SU-DHL-6 (cell line): Measurements from ENCODE around the gene CYP4F11.

Source experiments
- H2AFZ ChIP-seq: fragments of 200-600 bp; sonication (generic); 2 replicates; pipeline ENCODE4 v1.6.1; 2014; ENCODE audit warnings: low read depth, mild to moderate bottlenecking, moderate library complexity, mixed read lengths, antibody characterized with exemption, low read length; ENCODE audit not compliant: severe bottlenecking
- H3F3A ChIP-seq: fragments of 200-600 bp; shearing (Covaris generic); 2 replicates; pipeline ENCODE4 v1.6.0; 2016; ENCODE audit warnings: antibody characterized with exemption, mild to moderate bottlenecking; ENCODE audit not compliant: insufficient read depth
- H3K27ac ChIP-seq: fragments of 200-600 bp; sonication (generic); 2 replicates; pipeline ENCODE4 v1.5.1; 2016; ENCODE audit warnings: low read depth, mild to moderate bottlenecking, low read length, moderate library complexity, mixed read lengths
- H3K27me3 ChIP-seq: fragments of 200-600 bp; sonication (generic), shearing (Covaris generic); 2 replicates; pipeline ENCODE4 v1.6.0; 2014; ENCODE audit warnings: mild to moderate bottlenecking, low read length
- H3K36me3 ChIP-seq: fragments of 200-600 bp; sonication (generic); 2 replicates; pipeline ENCODE4 v1.6.1; 2014; ENCODE audit warnings: mild to moderate bottlenecking, low read length, mixed read lengths
- H3K4me2 ChIP-seq: fragments of 300-600, 200-600 bp; shearing (Covaris generic), sonication (generic); 2 replicates; pipeline ENCODE4 v1.6.0; 2014; ENCODE audit warnings: low read length, low read depth, mild to moderate bottlenecking; ENCODE audit not compliant: poor library complexity, severe bottlenecking
- H3K4me3 ChIP-seq: fragments of 200-600 bp; sonication (generic); 2 replicates; pipeline ENCODE4 v1.5.1; 2014; ENCODE audit warnings: antibody characterized with exemption, low read length, mild to moderate bottlenecking, mixed read lengths; ENCODE audit not compliant: insufficient read depth, poor library complexity, severe bottlenecking
- H3K79me2 ChIP-seq: fragments of 200-600 bp; sonication (generic); 2 replicates; pipeline ENCODE4 v1.6.1; 2014; ENCODE audit warnings: mild to moderate bottlenecking, low read length, moderate library complexity; ENCODE audit not compliant: insufficient read depth
- H3K9ac ChIP-seq: fragments of 200-600 bp; sonication (generic); 2 replicates; pipeline ENCODE4 v1.7.0; 2014; ENCODE audit warnings: mild to moderate bottlenecking, low read length
- H3K9me2 ChIP-seq: fragments of 200-600 bp; sonication (generic); replicated peaks from 2 replicates; pipeline ENCODE4 v1.6.1; 2014; ENCODE audit warnings: low read length; ENCODE audit not compliant: insufficient read depth
- H3K9me3 ChIP-seq: fragments of 200-600 bp; sonication (generic); 2 replicates; pipeline ENCODE4 v1.6.1; 2014; ENCODE audit warnings: low read length, mixed read lengths; ENCODE audit not compliant: insufficient read depth
- H4K20me1 ChIP-seq: fragments of 200-600 bp; sonication (generic); 2 replicates; pipeline ENCODE4 v1.6.1; 2014; ENCODE audit warnings: low read depth, mild to moderate bottlenecking, antibody characterized with exemption, low read length, moderate library complexity, mixed read lengths
- CTCF ChIP-seq: fragments of 200-600 bp; sonication (generic); IDR thresholded peaks from one replicate; pipeline ENCODE4 v1.5.1; 2017; ENCODE audit warnings: antibody characterized with exemption, mild to moderate bottlenecking, low read length, moderate library complexity; ENCODE audit not compliant: insufficient read depth, poor library complexity, severe bottlenecking
- EZH2phosphoT487 ChIP-seq: fragments of 200-600 bp; sonication (generic), shearing (Covaris generic); conservative IDR thresholded peaks from 2 replicates; pipeline ENCODE4 v1.6.1; 2018; ENCODE audit warnings: mild to moderate bottlenecking, antibody characterized with exemption, low read length, moderate library complexity, mixed read lengths

The CYP4F11 gene

DNA sequence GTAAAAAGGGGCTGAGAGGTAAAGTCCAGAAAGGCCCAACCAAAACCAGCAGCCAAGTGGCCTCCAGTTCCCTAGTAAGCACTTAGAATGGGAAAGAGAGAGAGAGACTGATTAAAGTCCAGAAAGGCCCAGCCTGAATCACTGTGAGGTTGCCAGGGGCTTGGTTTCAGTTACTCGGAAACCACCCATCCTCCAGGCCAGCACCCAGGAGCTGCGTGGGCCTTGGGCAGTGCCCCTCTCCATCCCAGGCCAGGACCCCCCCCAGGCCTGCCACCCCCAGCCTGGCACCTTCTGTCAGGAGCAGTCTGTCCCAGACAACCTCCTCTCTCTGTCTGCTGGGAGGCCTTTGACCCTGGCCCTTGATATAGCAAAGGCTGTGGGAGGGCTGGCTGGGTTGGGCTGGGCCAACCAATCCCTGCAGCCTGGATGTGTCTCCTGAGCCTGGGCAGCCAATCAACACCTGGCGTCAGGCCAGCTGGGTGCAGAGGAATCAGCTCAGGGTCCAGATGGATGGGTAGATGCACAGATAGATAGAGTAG, 36.5 kb downstream of the CYP4F11 start, which contains the start of gene CYP4F2:
Gene CYP4F2 (minus strand): TSS at position 337 of the 539 bp plus-strand sequence. CDS start 463 bp downstream, outside the sequence.
- Histone ChIP-seq H2AFZ (no peak within 1 kb of the TSS), H3K36me3 (no peaks in the 10 kb centered on the region), H3K9ac (no peak within 1 kb of the TSS), H3K4me2 (no peak within 1 kb of the TSS), H3K27me3 (no peaks in the 10 kb centered on the region), H3K79me2 (no peaks in the 10 kb centered on the region), H3K9me3 (no peaks in the 10 kb centered on the region), H3K9me2 (no peaks in the 10 kb centered on the region), H3K4me3 (no peak within 1 kb of the TSS), H4K20me1 (no peaks in the 10 kb centered on the region), H3K27ac (no peak within 1 kb of the TSS), H3F3A (no peaks in the 10 kb centered on the region)
- no peak for TF ChIP-seq EZH2phosphoT487
- TF ChIP-seq CTCF: no peak

GRCh38 chr19:15897026-15897737, 37.1 kb downstream of the CYP4F11 start:
- Histone ChIP-seq H3K27me3 (no peaks in the 10 kb centered on the region), H3K4me3 (no peak overlapping the region), H4K20me1 (no peaks in the 10 kb centered on the region), H3F3A (no peaks in the 10 kb centered on the region), H3K4me2 (no peak overlapping the region), H2AFZ (no peak overlapping the region), H3K36me3 (no peaks in the 10 kb centered on the region), H3K9ac (no peak overlapping the region), H3K9me2 (no peaks in the 10 kb centered on the region), H3K9me3 (no peaks in the 10 kb centered on the region), H3K79me2 (no peaks in the 10 kb centered on the region), H3K27ac (no peak overlapping the region)
- no peak for TF ChIP-seq CTCF
- no peak for TF ChIP-seq EZH2phosphoT487

- Histone ChIP-seq H3K9me3 (no peaks in the 10 kb centered on the region), H3K36me3 (no peaks in the 10 kb centered on the region), H3K9me2 (no peaks in the 10 kb centered on the region), H3K27me3 (no peaks in the 10 kb centered on the region), H3K27ac (no peak overlapping the region), H3K4me3 (no peak overlapping the region), H3K79me2 (no peaks in the 10 kb centered on the region), H3F3A (no peaks in the 10 kb centered on the region), H3K4me2 (no peak overlapping the region), H4K20me1 (no peaks in the 10 kb centered on the region), H2AFZ (no peak overlapping the region), H3K9ac (no peak overlapping the region)
- no peak for TF ChIP-seq EZH2phosphoT487
- no peak for TF ChIP-seq CTCF
Measured at GRCh38 chr19:15895876-15896430, 38.4 kb downstream of the CYP4F11 start.
